ENCODE measurements around the gene SP2. TPM values are rescaled to one million over a fixed set of nuclear protein-coding genes. Genes with fewer than 3 reads are reported as not detected.
A peak's percentile ranks its signal among the peaks of the same experiment; 100 is the strongest.

The SP2 gene
- total RNA-seq, 1 donor from 2014 or later = 26.3 TPM

- DNase-seq (ENCODE audit: low spot score) = no peak
- Mint-ChIP-seq H3K4me1 (ENCODE audit: low read depth) (peaks cover 68% of the 10 kb centered on the region), H3K27ac (peak overlapping the region; percentile 96), H3K4me3 (peak overlapping the region; percentile 92), H3K36me3 (ENCODE audit: low read depth) (peaks cover 30% of the 10 kb centered on the region), H3K9me3 (peaks cover 5% of the 10 kb centered on the region), H3K27me3 (ENCODE audit: insufficient read depth) (peaks cover 1% of the 10 kb centered on the region)
- intact Hi-C loops (cut with micrococcal nuclease) = loop anchor here (5.0 kb wide), 2 partner anchors 220 to 950 kb away; partner anchors contain the start of gene ATP5MC1
Observed at GRCh38 chr17:47942568-47942967, 46.5 kb downstream of the SP2 start.

GRCh38 chr17:47945080-47945479 lies 49.0 kb downstream of the SP2 start:
- peaks cover 1% of the 10 kb centered on the region for H3K27me3 Mint-ChIP-seq (ENCODE audit: insufficient read depth)
- H3K9me3 Mint-ChIP-seq = peaks cover 5% of the 10 kb centered on the region
- H3K4me3 Mint-ChIP-seq = peak overlapping the region; percentile 20
- intact Hi-C loops (cut with micrococcal nuclease) = no loop called here
- peak overlapping the region; percentile 45 for H3K27ac Mint-ChIP-seq
- peaks cover 42% of the 10 kb centered on the region for H3K36me3 Mint-ChIP-seq (ENCODE audit: low read depth)
- peaks cover 74% of the 10 kb centered on the region for H3K4me1 Mint-ChIP-seq (ENCODE audit: low read depth)
- DNase-seq (ENCODE audit: low spot score) = no peak

GRCh38 chr17:47945529-47946508 lies 49.8 kb downstream of the SP2 start:
- H3K27ac Mint-ChIP-seq = peak overlapping the region; percentile 45
- H3K4me1 Mint-ChIP-seq (ENCODE audit: low read depth) = peaks cover 67% of the 10 kb centered on the region
- H3K4me3 Mint-ChIP-seq = no peak overlapping the region
- H3K9me3 Mint-ChIP-seq = peaks cover 5% of the 10 kb centered on the region
- H3K36me3 Mint-ChIP-seq (ENCODE audit: low read depth) = peaks cover 42% of the 10 kb centered on the region
- intact Hi-C loops (cut with micrococcal nuclease) = no loop called here
- DNase-seq (ENCODE audit: low spot score) = no peak
- H3K27me3 Mint-ChIP-seq (ENCODE audit: insufficient read depth) = no peaks in the 10 kb centered on the region

DNA sequence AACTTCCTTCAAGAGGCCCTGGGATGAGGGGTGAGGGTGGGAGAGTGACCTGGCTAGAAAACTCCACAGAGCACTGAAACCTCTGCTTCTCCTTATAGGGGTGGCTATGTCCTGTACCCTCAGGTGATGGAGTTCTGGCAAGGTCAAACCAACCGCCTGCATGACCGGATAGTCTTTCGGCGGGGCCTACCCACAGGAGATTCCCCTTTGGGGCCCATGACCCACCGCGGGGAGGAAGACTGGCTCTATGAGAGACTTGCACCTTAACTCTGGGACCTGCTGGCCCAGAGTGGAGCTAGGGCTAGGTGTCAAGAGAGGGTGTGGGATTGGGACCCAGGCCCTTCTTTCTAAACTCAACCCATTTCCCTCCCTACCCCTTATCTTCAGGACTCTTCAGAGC lies 50.5 kb downstream of the SP2 start:
- no peak for DNase-seq (ENCODE audit: low spot score)
- intact Hi-C loops (cut with micrococcal nuclease) = no loop called here
- H3K9me3 Mint-ChIP-seq = no peaks in the 10 kb centered on the region
- H3K4me3 Mint-ChIP-seq = no peak overlapping the region
- H3K4me1 Mint-ChIP-seq (ENCODE audit: low read depth) = peaks cover 61% of the 10 kb centered on the region
- no peaks in the 10 kb centered on the region for H3K27me3 Mint-ChIP-seq (ENCODE audit: insufficient read depth)
- peaks cover 37% of the 10 kb centered on the region for H3K36me3 Mint-ChIP-seq (ENCODE audit: low read depth)
- H3K27ac Mint-ChIP-seq = no peak overlapping the region

GRCh38 chr17:47946929-47947397 lies 50.9 kb downstream of the SP2 start:
- peak overlapping the region; percentile 27 for H3K27ac Mint-ChIP-seq
- peaks cover 59% of the 10 kb centered on the region for H3K4me1 Mint-ChIP-seq (ENCODE audit: low read depth)
- no peaks in the 10 kb centered on the region for H3K27me3 Mint-ChIP-seq (ENCODE audit: insufficient read depth)
- no peak overlapping the region for H3K4me3 Mint-ChIP-seq
- peak; percentile 55 for DNase-seq (ENCODE audit: low spot score)
- peaks cover 37% of the 10 kb centered on the region for H3K36me3 Mint-ChIP-seq (ENCODE audit: low read depth)
- intact Hi-C loops (cut with micrococcal nuclease) = loop anchor here (1.0 kb wide), 2 partner anchors 52 to 106 kb away; partner anchors contain the start of gene SCRN2
- H3K9me3 Mint-ChIP-seq = no peaks in the 10 kb centered on the region

DNA sequence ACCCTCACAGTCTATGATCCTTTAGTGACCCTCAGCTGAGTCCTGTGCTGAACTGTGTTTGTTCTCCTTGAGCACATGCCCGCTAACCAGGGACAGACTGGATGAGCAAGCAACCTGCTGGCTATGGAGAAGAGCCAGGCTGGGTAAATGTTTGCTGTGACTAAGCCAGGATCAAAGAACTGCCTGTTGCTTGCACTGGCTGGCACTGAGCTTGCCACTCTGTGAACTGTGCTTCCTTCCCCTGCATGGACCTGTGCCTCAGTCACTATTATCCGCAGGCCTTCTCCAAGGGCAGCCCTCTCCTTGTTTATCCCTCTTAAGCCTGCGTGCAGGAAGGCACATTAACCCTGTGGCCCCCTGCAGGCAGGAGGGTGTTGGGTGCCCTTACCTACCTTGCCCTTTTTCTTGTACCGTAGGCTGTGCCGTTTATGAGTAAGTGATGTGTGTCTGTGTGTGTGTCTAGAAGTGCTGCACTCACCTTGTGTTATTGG lies 52.7 kb downstream of the SP2 start:
- DNase-seq (ENCODE audit: low spot score) = no peak
- H3K27me3 Mint-ChIP-seq (ENCODE audit: insufficient read depth) = no peaks in the 10 kb centered on the region
- H3K4me3 Mint-ChIP-seq = peak overlapping the region; percentile 70
- intact Hi-C loops (cut with micrococcal nuclease) = loop anchor here (1.0 to 2.0 kb wide), 4 partner anchors 7 to 126 kb away; partner anchors contain the start of gene PNPO
- H3K9me3 Mint-ChIP-seq = no peaks in the 10 kb centered on the region
- H3K36me3 Mint-ChIP-seq (ENCODE audit: low read depth) = peaks cover 35% of the 10 kb centered on the region
- peaks cover 46% of the 10 kb centered on the region for H3K4me1 Mint-ChIP-seq (ENCODE audit: low read depth)
- H3K27ac Mint-ChIP-seq = peak overlapping the region; percentile 69

DNA sequence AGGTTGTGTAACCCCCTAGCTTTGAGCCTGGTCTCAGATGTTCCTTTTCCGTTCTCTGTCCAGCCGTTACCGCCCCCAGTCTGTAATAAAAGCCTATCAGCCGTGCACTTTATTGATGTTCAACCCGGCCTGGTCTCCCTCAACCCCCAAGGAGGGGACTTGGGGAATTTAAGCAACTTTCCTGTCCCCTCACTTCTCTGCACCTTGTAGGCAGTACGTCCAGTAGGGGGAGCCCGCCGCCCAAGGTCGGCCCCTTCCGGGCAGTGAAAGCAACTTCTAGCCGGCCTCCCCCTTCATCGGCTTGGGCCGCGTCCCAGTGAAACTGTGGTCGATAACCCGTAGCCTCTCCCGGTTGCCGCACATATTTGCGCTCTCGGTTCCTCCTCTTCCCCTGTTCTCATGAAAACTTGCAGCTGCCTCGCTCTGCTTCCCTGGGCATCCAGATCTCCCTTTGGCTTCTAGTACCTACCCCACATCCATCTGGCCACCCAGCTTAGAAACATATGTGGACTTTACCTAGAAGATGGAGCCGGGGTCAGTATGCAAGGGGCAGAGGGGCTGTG lies 53.2 kb downstream of the SP2 start:
- peaks cover 31% of the 10 kb centered on the region for H3K36me3 Mint-ChIP-seq (ENCODE audit: low read depth)
- intact Hi-C loops (cut with micrococcal nuclease) = loop anchor here (1.0 to 2.0 kb wide), 4 partner anchors 8 to 125 kb away; partner anchors contain the start of gene PNPO
- peak overlapping the region; percentile 76 for H3K27ac Mint-ChIP-seq
- DNase-seq (ENCODE audit: low spot score) = peak; percentile 76
- H3K9me3 Mint-ChIP-seq = no peaks in the 10 kb centered on the region
- H3K4me1 Mint-ChIP-seq (ENCODE audit: low read depth) = peaks cover 41% of the 10 kb centered on the region
- H3K4me3 Mint-ChIP-seq = peak overlapping the region; percentile 70
- no peaks in the 10 kb centered on the region for H3K27me3 Mint-ChIP-seq (ENCODE audit: insufficient read depth)

- Mint-ChIP-seq H3K27ac (peak overlapping the region; percentile 76), H3K4me3 (peak overlapping the region; percentile 34), H3K27me3 (ENCODE audit: insufficient read depth) (no peaks in the 10 kb centered on the region), H3K9me3 (no peaks in the 10 kb centered on the region), H3K36me3 (ENCODE audit: low read depth) (peaks cover 26% of the 10 kb centered on the region), H3K4me1 (ENCODE audit: low read depth) (peaks cover 34% of the 10 kb centered on the region)
- intact Hi-C loops (cut with micrococcal nuclease) = loop anchor here (1.0 to 2.0 kb wide), 4 partner anchors 9 to 124 kb away; partner anchors contain the start of gene PNPO
- no peak for DNase-seq (ENCODE audit: low spot score)
Observed at GRCh38 chr17:47949946-47950345, 53.9 kb downstream of the SP2 start.

GRCh38 chr17:47950448-47950847 lies 54.4 kb downstream of the SP2 start:
- Mint-ChIP-seq H3K4me3 (no peak overlapping the region), H3K9me3 (no peaks in the 10 kb centered on the region), H3K27me3 (ENCODE audit: insufficient read depth) (no peaks in the 10 kb centered on the region), H3K27ac (no peak overlapping the region), H3K36me3 (ENCODE audit: low read depth) (peaks cover 21% of the 10 kb centered on the region), H3K4me1 (ENCODE audit: low read depth) (peaks cover 29% of the 10 kb centered on the region)
- DNase-seq (ENCODE audit: low spot score) = no peak
- intact Hi-C loops (cut with micrococcal nuclease) = no loop called here

DNA sequence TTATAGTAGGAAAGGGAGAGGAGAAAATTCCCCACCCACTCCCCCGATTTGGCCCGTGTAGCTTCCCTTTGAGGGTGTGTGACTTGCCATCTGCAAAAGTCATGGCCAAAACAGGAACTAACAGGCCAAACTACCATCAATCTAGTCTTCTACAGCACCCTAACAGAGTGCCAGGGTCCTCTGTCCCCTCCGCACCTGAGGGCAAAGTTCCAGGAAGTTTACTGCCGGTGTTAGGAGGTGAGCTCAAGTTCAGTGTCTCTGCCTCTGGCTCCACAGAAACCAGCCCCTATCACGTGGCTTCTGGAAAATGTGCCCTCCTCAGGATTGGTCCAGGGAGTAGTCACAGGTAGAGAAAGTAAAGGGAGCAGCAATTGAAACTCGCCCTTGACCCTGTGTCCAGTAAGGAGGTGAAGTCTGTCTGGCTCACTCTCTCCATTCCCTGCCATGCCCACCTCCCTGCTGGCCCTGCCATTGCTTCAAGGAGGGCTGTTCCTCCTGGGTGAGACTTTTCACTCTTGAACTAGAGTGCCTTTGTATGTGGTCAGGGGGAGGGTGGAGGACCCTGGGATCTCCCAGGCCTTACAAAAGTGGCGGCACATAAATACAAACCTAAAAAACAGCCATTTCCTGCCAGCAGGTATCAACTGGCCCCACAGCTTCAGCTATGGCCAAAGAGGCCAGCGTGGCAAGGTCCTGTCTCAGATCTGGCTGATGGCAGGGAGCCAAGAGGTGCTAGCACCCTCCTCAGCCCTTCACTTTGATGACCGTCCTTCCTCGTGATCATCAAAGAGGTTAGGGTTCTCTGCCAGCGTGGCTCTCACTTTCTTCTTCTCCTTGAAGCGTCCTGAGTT lies 56.4 kb downstream of the SP2 start:
- no peaks in the 10 kb centered on the region for H3K9me3 Mint-ChIP-seq
- no peak for DNase-seq (ENCODE audit: low spot score)
- intact Hi-C loops (cut with micrococcal nuclease) = no loop called here
- no peak overlapping the region for H3K27ac Mint-ChIP-seq
- peaks cover 13% of the 10 kb centered on the region for H3K36me3 Mint-ChIP-seq (ENCODE audit: low read depth)
- no peak overlapping the region for H3K4me3 Mint-ChIP-seq
- no peaks in the 10 kb centered on the region for H3K27me3 Mint-ChIP-seq (ENCODE audit: insufficient read depth)
- peaks cover 17% of the 10 kb centered on the region for H3K4me1 Mint-ChIP-seq (ENCODE audit: low read depth)

DNA sequence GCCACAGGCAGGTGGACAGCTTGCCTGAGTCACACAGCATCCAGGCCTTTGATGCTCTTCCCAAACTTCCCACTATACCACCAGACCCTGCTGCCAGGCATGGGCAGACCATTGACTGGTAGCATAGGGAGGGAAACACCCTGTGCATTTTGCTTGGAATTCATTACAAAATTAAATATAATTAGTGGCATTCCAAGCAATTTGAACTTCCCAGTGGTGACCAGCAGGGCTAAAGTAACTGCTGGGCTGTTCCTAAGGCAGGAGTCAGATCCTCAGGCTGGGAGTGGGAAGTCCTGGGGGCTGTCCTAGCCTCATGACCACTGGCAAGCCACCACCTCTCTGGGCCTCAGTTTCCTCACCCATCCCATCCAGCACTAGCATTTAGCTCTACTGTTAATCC lies 57.9 kb downstream of the SP2 start:
- no peak overlapping the region for H3K27ac Mint-ChIP-seq
- H3K36me3 Mint-ChIP-seq (ENCODE audit: low read depth) = peaks cover 7% of the 10 kb centered on the region
- H3K4me1 Mint-ChIP-seq (ENCODE audit: low read depth) = peaks cover 13% of the 10 kb centered on the region
- no peak overlapping the region for H3K4me3 Mint-ChIP-seq
- H3K27me3 Mint-ChIP-seq (ENCODE audit: insufficient read depth) = no peaks in the 10 kb centered on the region
- no peak for DNase-seq (ENCODE audit: low spot score)
- H3K9me3 Mint-ChIP-seq = no peaks in the 10 kb centered on the region
- intact Hi-C loops (cut with micrococcal nuclease) = no loop called here

Data from activated T-helper 1 cell treated with anti-CD3 and anti-CD28 coated beads, Interleukin-12 subunit alpha, Interleukin-12 subunit beta, Interleukin-2, Interleukin-4 antibody, amounts not matched to agents 30 ng/mL and 10 ng/mL and 1 ng/mL, durations not matched to agents 14 hours and 24 hours and 36 hours (primary cell).